Amniotic epithelial cell (primary cell): Measurements from ENCODE around the gene PFKL.

Experiments used
- DNase-seq: peaks from one replicate; pipeline ENCODE4 v3.0.0-alpha.2; 2010; ENCODE audit warnings: low read depth

The PFKL gene

GRCh38 chr21:44299458-44300261 lies at the start of gene PFKL:
Gene PFKL (plus strand): TSS chr21:44300053. CDS start chr21:44300106, 53 bp downstream.
- DNase-seq: peak; percentile 31

GRCh38 chr21:44253832-44254710 lies 45.8 kb upstream of the PFKL start:
- DNase-seq: no peak

DNA sequence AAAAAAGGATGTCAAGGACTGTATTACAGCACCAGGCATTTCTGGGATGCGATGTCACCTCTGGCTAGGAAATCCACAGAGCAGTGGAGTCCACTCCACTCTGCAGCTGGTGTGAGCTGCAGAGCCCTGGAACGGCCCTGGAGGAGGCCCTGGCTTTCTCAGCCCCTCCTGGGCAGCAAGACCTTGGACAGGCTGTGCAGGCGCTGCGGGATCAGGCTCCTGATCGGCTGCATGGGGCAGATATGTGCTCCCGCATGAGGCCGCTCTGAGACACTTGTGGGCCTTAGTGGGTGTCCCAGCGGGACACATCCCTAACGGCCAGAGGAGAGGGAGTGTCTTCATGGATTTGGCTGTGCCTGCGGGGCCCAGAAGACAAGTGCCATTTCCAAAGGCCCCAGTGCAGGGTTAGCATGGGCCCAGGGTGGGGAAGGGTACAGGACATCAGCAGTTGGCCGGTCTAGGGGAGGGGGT lies 44.3 kb upstream of the PFKL start:
- DNase-seq: peak; percentile 21

DNA sequence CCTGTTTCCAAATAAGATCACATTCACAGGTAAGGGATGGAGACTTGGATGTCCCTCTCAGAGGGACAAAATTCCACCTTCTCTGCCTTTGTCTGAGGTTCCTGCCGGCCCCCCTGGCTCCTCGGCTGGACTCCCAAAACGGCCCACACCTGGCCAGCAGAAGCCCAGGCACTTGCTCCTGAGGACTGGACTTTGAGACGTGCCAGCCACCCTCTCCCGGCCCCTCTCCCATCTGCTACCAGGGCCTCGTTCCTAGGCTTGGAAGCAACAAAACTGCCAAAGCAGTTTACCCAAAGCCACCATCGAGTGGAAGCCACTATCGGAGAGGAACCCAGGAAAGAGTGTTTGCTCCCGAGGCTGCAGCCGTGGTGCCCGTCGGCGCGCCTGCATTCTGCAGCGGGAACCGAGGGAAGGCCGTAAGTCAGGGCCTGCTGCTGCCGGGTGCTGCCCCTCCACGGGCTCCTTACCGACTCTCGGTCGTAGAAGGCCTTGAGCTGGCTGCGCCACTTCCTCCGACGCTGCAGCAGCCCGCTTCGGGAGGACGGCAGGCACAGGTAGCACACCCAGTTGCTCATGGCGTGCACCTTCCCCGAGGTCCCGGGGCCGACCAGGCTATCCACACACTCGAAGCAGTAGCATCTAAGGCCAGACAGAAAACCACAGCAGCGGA lies 41.7 kb upstream of the PFKL start:
- DNase-seq: no peak

GRCh38 chr21:44259082-44259705 lies 40.7 kb upstream of the PFKL start:
- DNase-seq: no peak

DNA sequence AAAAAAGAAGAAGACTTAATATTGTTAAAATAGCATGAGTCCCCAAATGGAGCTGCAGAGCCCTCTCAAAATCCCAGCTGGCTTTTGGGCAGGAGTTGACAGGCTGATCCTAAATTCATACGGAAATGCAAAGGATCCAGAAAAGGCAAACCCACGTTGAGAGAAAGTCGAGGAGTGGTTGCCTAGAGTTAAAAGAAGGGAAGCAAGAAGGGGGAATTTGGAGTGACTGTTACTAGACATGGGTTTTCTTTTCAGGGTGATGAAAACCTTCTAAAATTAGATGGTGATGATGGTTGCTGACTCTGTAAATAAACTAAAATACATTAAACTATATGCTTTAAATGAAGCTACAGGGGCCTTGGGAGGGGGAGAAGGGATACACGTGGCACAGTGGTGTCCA lies 39.8 kb upstream of the PFKL start:
- no peak for DNase-seq

DNA sequence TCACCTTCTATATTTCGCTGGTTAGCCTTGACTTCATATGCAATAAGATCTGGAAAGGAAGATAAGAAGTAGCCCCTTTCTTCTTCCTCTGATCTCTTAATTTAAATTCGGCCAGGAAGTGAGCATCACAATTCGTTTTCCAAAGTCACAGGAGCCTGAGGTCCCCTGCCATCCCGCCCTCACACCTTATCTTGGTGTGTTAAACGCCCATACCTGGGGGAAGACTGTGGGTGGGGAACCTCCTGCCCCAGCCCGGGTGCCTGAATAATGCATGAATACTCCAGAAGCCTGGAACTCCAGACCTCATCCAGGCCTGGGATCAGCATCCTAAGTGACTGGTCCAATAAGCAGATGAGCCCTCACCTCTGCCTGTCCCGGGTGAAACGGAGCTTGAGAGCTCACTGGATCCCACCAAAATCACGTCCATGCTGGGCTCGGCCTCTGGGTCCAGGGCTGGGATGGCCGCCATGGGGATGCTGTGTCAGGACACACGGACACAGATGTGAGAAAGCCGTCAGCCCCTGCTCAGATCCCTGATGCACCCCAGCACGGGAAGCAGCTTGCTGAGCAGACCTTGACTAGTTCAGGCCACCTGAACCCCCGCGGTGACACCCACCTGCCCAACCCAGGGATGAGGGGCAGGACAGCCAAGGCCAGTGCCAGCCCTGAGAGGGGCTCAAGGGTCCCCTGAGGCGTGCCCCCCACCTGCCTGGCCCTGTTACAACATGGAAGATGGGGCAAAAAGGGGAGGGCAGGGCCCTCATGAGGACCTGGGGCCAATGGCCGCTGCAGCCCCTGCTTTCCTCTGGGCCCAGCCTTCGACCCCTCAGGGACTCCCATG lies 38.8 kb upstream of the PFKL start:
- DNase-seq: no peak

DNA sequence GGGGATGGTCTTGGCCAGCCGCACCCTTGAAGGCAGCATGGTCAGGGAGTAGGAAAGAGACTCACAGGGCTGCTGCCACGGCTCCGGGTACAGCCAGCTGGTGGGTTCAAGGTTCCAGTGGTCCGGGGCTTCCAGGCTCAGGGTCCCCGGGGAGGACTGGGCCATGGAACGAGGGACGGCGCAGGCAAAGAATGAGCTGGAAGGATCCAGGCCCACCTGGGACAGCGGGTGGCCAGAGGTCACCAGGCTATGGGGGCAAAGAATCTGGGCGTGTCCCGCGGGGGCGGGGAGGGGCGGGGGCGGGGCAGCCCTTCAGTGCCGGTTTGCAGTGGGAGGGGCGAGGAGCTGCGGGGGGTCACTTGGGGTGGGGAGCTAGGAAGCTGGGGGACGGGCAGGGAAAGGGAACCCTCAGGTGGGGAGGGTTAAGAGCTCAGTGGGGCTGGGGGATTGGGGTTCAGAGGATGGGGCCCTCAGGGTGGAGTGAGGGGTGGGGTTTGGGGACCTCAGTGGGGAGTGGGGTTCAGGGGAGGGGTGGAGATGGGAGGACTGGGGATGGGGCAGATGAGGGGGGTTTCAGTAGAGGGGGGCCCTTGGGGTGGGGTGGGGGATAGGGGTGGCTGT lies 38.1 kb upstream of the PFKL start, which contains the start of gene DNMT3L:
Gene DNMT3L (minus strand): TSS at position 223 of the 621 bp plus-strand sequence. CDS start 638 bp downstream, outside the sequence.
- no peak for DNase-seq

GRCh38 chr21:44262338-44263056 lies 37.4 kb upstream of the PFKL start:
- DNase-seq: no peak

GRCh38 chr21:44263221-44263760 lies 36.6 kb upstream of the PFKL start:
- DNase-seq: no peak

GRCh38 chr21:44263768-44264167 lies 36.1 kb upstream of the PFKL start:
- DNase-seq: no peak

DNA sequence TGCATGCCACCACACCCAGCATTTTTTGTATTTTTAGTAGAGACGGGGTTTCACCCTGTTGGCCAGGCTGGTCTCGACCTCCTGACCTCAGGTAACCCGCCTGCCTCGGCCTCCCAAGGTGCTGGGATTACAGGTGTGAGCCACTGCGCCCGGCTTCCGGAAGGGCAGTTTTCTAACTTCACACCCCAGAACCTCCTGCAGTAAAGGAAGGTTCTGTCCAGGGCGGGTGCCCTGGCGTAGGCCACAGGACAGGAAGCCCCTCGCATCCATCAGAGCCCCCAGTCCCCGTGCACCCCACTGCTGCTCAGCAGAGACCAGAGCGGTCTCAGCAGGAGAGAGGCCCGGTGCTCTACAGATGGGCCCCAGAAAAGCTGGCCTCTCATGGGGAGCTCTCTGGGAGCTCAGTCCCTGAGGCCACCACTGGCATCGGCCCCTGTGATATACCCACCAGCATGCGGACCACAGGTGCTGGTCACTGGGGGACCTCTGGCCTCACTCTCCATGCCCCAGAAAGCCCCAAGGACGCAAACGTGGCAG lies 34.1 kb upstream of the PFKL start:
- DNase-seq: no peak

DNA sequence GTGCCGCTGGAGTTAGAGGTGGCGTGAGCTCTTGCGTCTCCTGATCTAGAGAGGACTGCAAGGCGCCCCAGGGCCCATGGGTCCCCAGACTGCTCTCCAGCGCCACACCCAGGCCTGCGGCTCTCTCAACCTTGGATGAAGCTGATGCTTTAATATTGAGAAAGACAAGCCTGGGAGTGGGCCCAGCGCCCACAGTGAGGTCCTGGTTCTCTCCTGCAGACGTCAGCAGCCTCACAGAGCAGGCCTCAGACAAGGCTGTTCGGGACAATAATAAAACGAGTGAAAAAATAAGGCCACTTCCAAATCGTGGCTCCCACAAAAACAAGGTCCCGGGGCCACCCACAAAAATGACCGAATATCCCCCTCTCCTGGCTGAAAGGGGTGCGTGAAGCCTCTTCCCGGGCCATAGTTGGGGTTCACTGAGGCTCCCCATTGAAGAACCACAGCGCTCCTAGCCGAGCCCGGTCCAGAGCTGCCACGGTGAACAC lies 32.2 kb upstream of the PFKL start:
- DNase-seq: peak; percentile 6

DNA sequence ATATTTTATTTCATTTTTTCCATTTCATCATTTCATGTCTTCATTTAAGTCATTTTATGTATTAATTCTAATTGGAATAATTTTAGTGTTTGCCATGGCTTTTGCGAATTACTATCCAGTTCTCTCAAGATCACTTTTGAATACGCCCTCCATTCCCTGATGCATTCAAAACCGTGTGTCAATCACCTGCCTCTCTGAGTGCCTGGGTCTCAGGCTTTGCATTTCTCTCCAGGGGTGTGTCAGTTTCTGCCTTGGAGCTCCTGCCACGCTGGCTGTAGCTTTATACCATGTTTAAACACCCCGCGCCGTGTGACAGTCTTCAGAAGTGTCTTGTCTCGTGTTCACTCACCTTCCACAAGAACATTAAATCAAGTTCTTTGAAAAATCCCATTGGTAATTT lies 30.8 kb upstream of the PFKL start:
- no peak for DNase-seq

DNA sequence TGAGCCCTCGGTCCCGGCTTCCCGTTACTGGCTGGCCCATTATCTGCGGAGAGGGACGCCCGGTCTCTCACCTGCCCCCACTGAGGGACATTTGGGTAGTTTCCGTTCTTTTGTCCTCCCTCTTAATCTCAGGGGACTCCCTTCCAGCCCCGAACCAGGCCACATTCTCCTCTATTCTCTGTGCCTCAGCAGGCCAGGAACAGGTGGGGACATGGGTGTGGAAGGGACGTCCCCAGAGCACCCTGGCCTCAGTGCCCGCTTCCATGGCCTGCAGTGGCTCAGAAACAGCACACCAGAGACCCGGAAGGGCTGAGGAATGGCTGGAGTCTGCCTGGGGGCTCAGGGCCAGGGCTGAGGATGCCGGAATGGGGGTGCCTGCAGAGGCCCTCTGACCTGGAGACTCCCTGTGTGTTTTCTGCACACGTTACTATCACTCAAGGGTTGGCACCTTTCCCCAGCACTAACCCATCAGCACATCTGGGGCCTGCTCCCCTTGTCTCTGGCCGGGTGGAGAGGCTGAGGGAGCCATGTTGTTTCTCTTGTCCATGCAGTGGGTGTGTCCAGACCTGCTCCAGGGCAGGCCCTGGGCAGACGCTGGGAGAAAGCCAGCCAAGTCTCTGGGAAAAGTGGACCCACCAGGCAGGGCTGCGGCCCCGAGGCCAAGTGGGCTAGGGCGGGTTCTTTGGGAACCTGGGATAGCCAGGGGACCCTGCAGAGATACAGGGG lies 28.1 kb upstream of the PFKL start:
- no peak for DNase-seq

- no peak for DNase-seq
These were observed 27.5 kb upstream of the PFKL start for GRCh38 chr21:44272284-44272858.

DNA sequence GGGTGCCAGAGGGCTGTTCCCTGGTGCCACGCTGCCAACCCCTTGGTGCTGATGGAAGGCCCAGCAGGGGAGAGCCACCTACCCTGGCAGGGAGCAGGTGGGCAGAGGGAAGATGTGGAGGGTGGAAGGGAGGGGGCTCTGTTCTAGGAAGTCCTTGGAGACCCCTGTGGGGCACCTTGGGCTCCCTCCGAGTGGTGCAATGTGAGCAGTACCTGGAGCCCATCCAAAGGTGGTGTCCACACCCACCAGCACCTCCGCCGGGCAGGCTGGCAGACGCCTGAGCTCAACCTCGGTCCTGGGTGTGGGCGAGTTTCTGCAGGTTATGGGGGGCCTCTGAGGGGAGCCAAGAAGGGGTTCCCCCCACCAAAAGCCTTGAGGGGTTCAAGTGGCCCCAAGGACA lies 26.8 kb upstream of the PFKL start:
- DNase-seq: no peak

DNA sequence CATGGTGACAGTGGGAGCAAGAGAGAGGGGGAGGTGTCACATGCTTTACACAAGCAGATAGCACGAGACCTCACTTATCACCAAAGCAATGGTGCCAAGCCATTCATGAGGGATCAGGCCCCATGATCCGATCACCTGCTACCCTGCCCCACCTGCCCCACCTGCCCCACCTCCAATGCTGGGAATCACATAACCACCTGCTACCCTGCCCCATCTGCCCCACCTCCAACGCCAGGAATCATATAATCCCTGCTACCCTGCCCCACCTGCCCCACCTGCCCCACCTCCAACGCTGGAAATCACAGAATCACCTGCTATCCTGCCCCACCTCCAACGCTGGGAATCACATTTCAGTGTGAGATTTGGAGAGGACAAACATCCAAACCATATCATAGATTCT lies 24.8 kb upstream of the PFKL start:
- no peak for DNase-seq
